K562 (cell line): ENCODE data around the gene KLHL29. TPM values are rescaled to one million over a fixed set of nuclear protein-coding genes. Genes with fewer than 3 reads are reported as not detected.

Source experiments
- ATF4 ChIP-seq: fragments of 450-650 bp; formaldehyde crosslinking; IDR thresholded peaks from 2 replicates; pipeline ENCODE4 v1.4.0; 2022; ENCODE audit warnings: mild to moderate bottlenecking, moderate library complexity
- ATF7 ChIP-seq: fragments of 450-650 bp; IDR thresholded peaks from 2 replicates; pipeline ENCODE4 v1.7.1; 2014; ENCODE audit warnings: mild to moderate bottlenecking, moderate library complexity
- BMI1 ChIP-seq: fragments of 150-350 bp; IDR thresholded peaks from 2 replicates; pipeline ENCODE4 v1.6.1; 2014; ENCODE audit warnings: low read length
- GABPA ChIP-seq: fragments of 200-800 bp; sonication (Bioruptor generic); conservative IDR thresholded peaks from 2 replicates; pipeline ENCODE4 v1.6.1; 2016; ENCODE audit warnings: low read depth, missing genetic modification characterization, missing compliant biosample characterization
- ID3 ChIP-seq, 2 experiments: fragments of 250-450 bp in 1 of 2; fragments of 450-650 bp in 1 of 2; sonication (Bioruptor Pico) in 1 of 2; IDR thresholded peaks; 2 replicates each; pipeline versions ENCODE4 v1.6.1 to v1.8.0; 2016 to 2021; ENCODE audit warnings: mild to moderate bottlenecking in 2 of 2, moderate library complexity in 2 of 2, missing compliant biosample characterization in 1 of 2, missing genetic modification characterization in 1 of 2
- IRF2 ChIP-seq: sonication (generic); formaldehyde crosslinking; IDR thresholded peaks from 2 replicates; pipeline ENCODE4 v1.8.1; 2022; ENCODE audit warnings: mild to moderate bottlenecking, missing genetic modification reagents
- LEF1 ChIP-seq: fragments of 450-650 bp; IDR thresholded peaks from 2 replicates; pipeline ENCODE4 v1.6.1; 2016; ENCODE audit warnings: mild to moderate bottlenecking
- MTF1 ChIP-seq: fragments of 250-450 bp; sonication (Bioruptor Pico); IDR thresholded peaks from 2 replicates; pipeline ENCODE4 v1.9.0; 2021; ENCODE audit warnings: moderate library complexity, mild to moderate bottlenecking, inconsistent platforms, borderline replicate concordance
- POLR2B ChIP-seq: fragments of 450-650 bp; IDR thresholded peaks from 2 replicates; pipeline ENCODE4 v1.6.1; 2018; ENCODE audit warnings: low read depth; ENCODE audit not compliant: partially characterized antibody
- RREB1 ChIP-seq: fragments of 250-450 bp; sonication (Bioruptor Pico); IDR thresholded peaks from 2 replicates; pipeline ENCODE4 v1.4.0; 2020
- ZNF512 ChIP-seq: IDR thresholded peaks from 2 replicates; pipeline ENCODE4 v1.6.1; 2016; ENCODE audit warnings: missing genetic modification characterization, missing compliant biosample characterization
- ZNF778 ChIP-seq: fragments of 450-650 bp; formaldehyde crosslinking; IDR thresholded peaks from 2 replicates; pipeline ENCODE4 v1.4.0; 2020; ENCODE audit warnings: mild to moderate bottlenecking, moderate library complexity
- polyA plus RNA-seq, 8 experiments: library from polyadenylated mRNA; depleted of rRNA in 4 of 8; stranded (reverse) in 5 of 8; unstranded in 3 of 8; fragments of >200 nt; fragmentation: Nextera tagmentation in 2 of 8; fragmentation: Illumina TruSeq in 1 of 8; extraction: Ambion mirVana in 2 of 8; extraction: Trizol in 1 of 8; gene quantifications; 2 replicates each; pipeline versions ENCODE4 v1.2.1 to v1.2.3, GENCODE V29; 2011 to 2014; ENCODE audit warnings: inconsistent platforms in 1 of 8, missing spikeins in 1 of 8
- total RNA-seq, 7 experiments: library from RNA; depleted of rRNA in 6 of 7; stranded (reverse); fragments of >200 nt in 6 of 7; fragmentation: Illumina TruSeq in 2 of 7; extraction: Trizol in 2 of 7; gene quantifications; 2 replicates each; pipeline versions ENCODE4 v1.2.1 to v1.2.3, GENCODE V29; 2011 to 2021; ENCODE audit warnings: low replicate concordance in 1 of 7

Gene KLHL29
- total and polyA plus RNA-seq, 9 of the 15 experiments (the other 6 are each of a cell fraction or from before 2014, with no cell fraction given), result 0.03 to 0.31 (median 0.08) TPM; not detected in 1

- no peak for TF ChIP-seq IRF2
- TF ChIP-seq POLR2B, result no peak
- TF ChIP-seq LEF1, result no peak
- TF ChIP-seq BMI1, result peak; percentile 53; the same call in 1 of the 2 replicates
- TF ChIP-seq RREB1 (CRISPR knock-in tag), result no peak
- TF ChIP-seq MTF1 (CRISPR knock-in tag), result no peak
- no peak for TF ChIP-seq ID3 (CRISPR knock-in tag; IDR thresholded peaks at IDR 0.05)
- TF ChIP-seq ID3 (tag; IDR thresholded peaks at IDR 0.05), result no peak
- TF ChIP-seq ATF7, result peak; percentile 32; the same call in 1 of the 2 replicates
- peak; percentile 27; the same call in 1 of the 2 replicates for TF ChIP-seq GABPA
- no peak for TF ChIP-seq ZNF778
- TF ChIP-seq ZNF512 (tag), result peak; percentile 79
- TF ChIP-seq ATF4, result peak; percentile 79
These were observed 4.0 kb downstream of the KLHL29 start (continued) for GRCh38 chr2:23388756-23389514.
